GM18505 (cell line): ENCODE data around the gene GRK6.
"Not testable (repeated sequence)": the region's sequence is repeated elsewhere in the genome, so short reads cannot be mapped to it uniquely, and the experiment has no call there.

Experiments used
- ATAC-seq: cut with Tn5 transposase; IDR thresholded peaks from one replicate; pipeline ENCODE4 v1.9.1; 2021; ENCODE audit not compliant: unreplicated experiment
- POLR2A ChIP-seq: IDR thresholded peaks from 4 replicates; pipeline ENCODE4 v1.6.1; 2011; ENCODE audit warnings: borderline replicate concordance; ENCODE audit not compliant: insufficient read depth, insufficient read length; ENCODE audit errors: extremely low read depth

The GRK6 gene

GRCh38 chr5:177403792-177404640 is 22.5 kb upstream of the GRK6 start:
- peak; percentile 78 for ATAC-seq
- TF ChIP-seq POLR2A: peak; percentile 39

GRCh38 chr5:177404641-177405179 is 21.8 kb upstream of the GRK6 start:
- no peak for ATAC-seq
- no peak for TF ChIP-seq POLR2A

- TF ChIP-seq POLR2A: no peak
- no peak for ATAC-seq
Measured at GRCh38 chr5:177405312-177405711, 21.2 kb upstream of the GRK6 start.

GRCh38 chr5:177405805-177406204 is 20.7 kb upstream of the GRK6 start:
- ATAC-seq: no peak
- TF ChIP-seq POLR2A: no peak

- TF ChIP-seq POLR2A: no peak
- ATAC-seq: no peak
Measured at GRCh38 chr5:177409043-177409801, 17.3 kb upstream of the GRK6 start, which contains the start of gene F12. Gene F12 (minus strand): TSS chr5:177409564. CDS start chr5:177409527, 37 bp downstream.

- TF ChIP-seq POLR2A: no peak
- no peak for ATAC-seq
Measured at GRCh38 chr5:177410575-177410974, 15.9 kb upstream of the GRK6 start.

GRCh38 chr5:177412603-177413233 is 13.8 kb upstream of the GRK6 start:
- no peak for TF ChIP-seq POLR2A

GRCh38 chr5:177414481-177414880 is 12.0 kb upstream of the GRK6 start:
- ATAC-seq: no peak
- TF ChIP-seq POLR2A: no peak

More at GRCh38 chr5:177412603-177413233, 13.8 kb upstream of the GRK6 start:
- ATAC-seq: peak; percentile 44

GRCh38 chr5:177417081-177417480 is 9.4 kb upstream of the GRK6 start:
- ATAC-seq: not testable (repeated sequence)

GRCh38 chr5:177419046-177419445 is 7.4 kb upstream of the GRK6 start:
- TF ChIP-seq POLR2A: no peak
- ATAC-seq: no peak

- not testable (repeated sequence) for ATAC-seq
Measured at GRCh38 chr5:177420472-177420871, 6.0 kb upstream of the GRK6 start.

- no peak for ATAC-seq
- TF ChIP-seq POLR2A: no peak
Measured at GRCh38 chr5:177421062-177421798, 5.2 kb upstream of the GRK6 start.

GRCh38 chr5:177423671-177424070 is 2.8 kb upstream of the GRK6 start:
- no peak for ATAC-seq
- no peak for TF ChIP-seq POLR2A

- no peak for ATAC-seq
- no peak for TF ChIP-seq POLR2A
Measured at GRCh38 chr5:177425196-177425800, 1.2 kb upstream of the GRK6 start.
